Upper lobe of left lung (tissue), 4 donors: ENCODE results near the gene KRT78.

Experiments
- CTCF ChIP-seq, 6 experiments: fragments of 450-650 bp in 4 of 6; fragments of 200-600 bp in 2 of 6; sonication (generic) in 2 of 6; IDR thresholded peaks; one replicate each; pipeline ENCODE4 v1.5.1; 2016 to 2019; ENCODE audit warnings: antibody characterized with exemption in 6 of 6
- EP300 ChIP-seq, 4 donors: sonication (generic); formaldehyde crosslinking; IDR thresholded peaks; one replicate each; pipeline ENCODE4 v1.5.1; 2017; ENCODE audit warnings: antibody characterized with exemption in 4 of 4, control low read depth in 2 of 4
- POLR2A ChIP-seq, 4 donors: fragments of 450-650 bp; IDR thresholded peaks; one replicate each; pipeline ENCODE4 v1.5.1; 2016 to 2017; ENCODE audit warnings: antibody characterized with exemption in 4 of 4, mild to moderate bottlenecking in 2 of 4

DNA sequence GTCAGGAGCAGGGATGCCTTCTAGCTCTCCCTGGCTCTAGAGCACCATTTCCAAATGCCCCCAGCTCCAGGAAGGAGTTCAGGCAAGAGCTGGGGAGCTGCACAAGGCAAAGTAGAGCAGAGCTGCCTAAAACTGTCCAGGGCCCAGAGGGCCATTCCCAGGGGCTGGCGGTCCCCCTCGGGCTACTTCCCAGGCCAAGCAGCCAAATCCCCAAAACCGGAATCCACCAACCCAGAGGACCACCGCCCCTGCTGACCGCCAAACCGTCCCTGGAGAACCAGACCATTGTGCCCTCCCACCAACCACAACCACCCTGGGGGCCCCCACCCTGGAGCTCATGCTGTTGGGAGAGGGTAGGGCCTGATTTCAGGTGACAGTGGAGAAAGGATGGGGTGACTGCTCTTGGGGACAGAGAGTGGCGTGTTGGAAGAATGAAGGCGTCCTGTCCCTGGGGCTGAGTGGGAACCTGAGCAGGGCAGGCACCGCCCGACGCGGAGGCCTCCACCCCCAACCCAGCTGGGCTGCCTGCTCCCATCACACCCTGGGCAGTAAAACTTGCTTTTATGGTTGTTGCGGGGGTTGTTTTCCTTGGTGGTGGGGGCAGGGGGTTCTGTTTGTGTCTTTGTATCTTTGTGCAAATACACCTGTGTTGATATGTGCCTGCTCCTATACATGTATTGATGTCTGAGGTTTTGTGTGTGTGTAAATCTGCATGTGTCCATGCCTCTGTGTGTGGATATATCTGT lies 24.0 kb upstream of the KRT78 start:
- TF ChIP-seq CTCF (IDR thresholded peaks at IDR 0.05): no peak
- no peak for TF ChIP-seq POLR2A (IDR thresholded peaks at IDR 0.05)
- no peak for TF ChIP-seq EP300 (IDR thresholded peaks at IDR 0.05)
